Mucosa of rectum (tissue), 2 donors: ENCODE measurements around the gene FGF19.
"Not testable (repeated sequence)": the region's sequence is repeated elsewhere in the genome, so short reads cannot be mapped to it uniquely, and the experiment has no call there.

Experiments
- H3K27ac ChIP-seq, 2 donors: one replicate each; pipeline ENCODE4 v1.7.0; 2013; ENCODE audit warnings: inconsistent platforms in 2 of 2, low read depth in 2 of 2, low read length in 2 of 2
- H3K27me3 ChIP-seq, 2 donors: one replicate each; pipeline ENCODE4 v1.7.0; 2013; ENCODE audit warnings: low read length in 2 of 2; ENCODE audit not compliant: control insufficient read depth in 2 of 2, insufficient read depth in 2 of 2
- H3K36me3 ChIP-seq, 2 donors: one replicate each; pipeline ENCODE4 v1.7.0; 2013; ENCODE audit warnings: low read length in 2 of 2; ENCODE audit not compliant: control insufficient read depth in 2 of 2, insufficient read depth in 2 of 2
- H3K4me1 ChIP-seq, 2 donors: one replicate each; pipeline ENCODE4 v1.7.0; 2013; ENCODE audit warnings: low read length in 2 of 2, mild to moderate bottlenecking in 1 of 2; ENCODE audit not compliant: control insufficient read depth in 2 of 2, insufficient read depth in 2 of 2
- H3K4me3 ChIP-seq, 2 donors: one replicate each; pipeline ENCODE4 v1.7.0; 2013; ENCODE audit warnings: low read length in 2 of 2
- H3K9ac ChIP-seq, 2 donors: one replicate each; pipeline ENCODE4 v1.7.0; 2013; ENCODE audit warnings: low read length in 2 of 2, low read depth in 1 of 2, mild to moderate bottlenecking in 1 of 2
- H3K9me3 ChIP-seq, 2 donors: one replicate each; pipeline ENCODE4 v1.7.0; 2013; ENCODE audit warnings: low read length in 2 of 2; ENCODE audit not compliant: control insufficient read depth in 2 of 2
- donor health status: healthy.
- donor health status: Normal muscosa, but diverticular disease.

Gene FGF19

DNA sequence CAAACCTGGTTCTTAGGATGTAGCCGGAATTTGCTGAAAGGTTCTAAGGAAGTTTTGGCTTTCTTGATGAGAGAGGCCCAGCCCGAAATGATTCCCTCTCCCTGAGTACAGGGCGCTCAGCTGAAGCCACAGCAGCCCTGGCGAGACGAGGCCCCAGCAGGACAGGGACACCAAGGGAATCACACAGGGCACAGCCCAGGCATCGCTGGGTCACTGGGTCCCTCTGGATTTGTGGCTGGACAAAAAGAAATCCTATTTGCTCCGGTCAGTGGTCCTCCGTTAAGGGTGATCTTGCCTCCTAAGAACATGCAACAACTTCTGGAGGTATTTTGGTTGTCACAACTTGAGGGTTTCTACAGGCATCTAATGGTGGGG, 6.4 kb downstream of the FGF19 start:
- Histone ChIP-seq H3K27ac (no peak overlapping the region), H3K9ac (no peak overlapping the region), H3K9me3 (peaks cover 0 to 2% of the 10 kb centered on the region in 2 donors), H3K4me3 (no peak overlapping the region), H3K36me3 (no peaks in the 10 kb centered on the region), H3K4me1 (no peaks in the 10 kb centered on the region), H3K27me3 (peaks cover 23 to 30% of the 10 kb centered on the region in 2 donors)

- Histone ChIP-seq H3K9me3 (peaks cover 0 to 2% of the 10 kb centered on the region in 2 donors), H3K4me3 (no peak overlapping the region), H3K36me3 (no peaks in the 10 kb centered on the region), H3K27ac (no peak overlapping the region), H3K9ac (no peak overlapping the region), H3K4me1 (no peaks in the 10 kb centered on the region), H3K27me3 (peaks cover 23 to 25% of the 10 kb centered on the region in 2 donors)
Observed at GRCh38 chr11:69696749-69697468, 6.9 kb downstream of the FGF19 start.

DNA sequence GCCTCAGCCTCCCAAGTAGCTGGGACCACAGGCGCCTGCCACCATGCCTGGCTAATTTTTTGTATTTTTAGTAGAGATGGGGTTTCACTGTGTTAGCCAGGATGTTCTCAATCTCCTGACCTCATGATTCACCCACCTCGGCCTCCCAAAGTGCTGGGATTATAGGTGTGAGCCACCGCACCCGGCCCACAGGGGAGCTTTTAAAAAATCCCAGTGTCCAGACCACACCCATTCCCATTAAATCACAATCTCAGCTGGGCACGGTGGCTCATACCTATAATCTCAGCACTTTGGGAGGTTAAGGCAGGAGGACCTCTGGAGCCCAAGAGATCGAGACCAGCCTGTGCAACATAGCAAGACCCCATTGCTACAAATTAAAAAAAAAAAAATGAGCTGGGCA, 7.8 kb downstream of the FGF19 start:
- H3K4me1 ChIP-seq, H3K9me3 ChIP-seq, H3K9ac ChIP-seq, H3K36me3 ChIP-seq, H3K4me3 ChIP-seq, H3K27ac ChIP-seq: not testable (repeated sequence)
- H3K27me3 ChIP-seq: peaks cover 18 to 21% of the 10 kb centered on the region in 2 donors

DNA sequence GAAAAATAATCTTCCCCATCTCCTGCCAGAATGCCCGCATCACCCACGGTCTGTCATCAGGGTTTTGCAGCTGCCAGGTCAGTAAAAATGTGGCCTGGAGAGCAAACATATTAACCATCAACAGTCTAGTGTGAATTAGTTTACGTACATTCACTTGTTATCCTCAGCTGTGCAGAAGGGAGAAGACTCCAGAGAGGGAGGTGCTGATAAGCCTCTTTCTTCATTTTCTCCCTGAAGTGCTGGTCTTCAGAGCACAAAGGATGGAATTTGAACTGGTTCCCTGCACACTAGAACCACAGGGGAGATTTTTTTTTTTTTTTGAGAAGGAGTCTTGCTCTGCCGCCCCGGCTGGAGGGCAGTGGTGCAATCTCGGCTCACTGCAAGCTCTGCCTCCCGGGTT, 8.2 kb downstream of the FGF19 start:
- no peaks in the 10 kb centered on the region for H3K4me1 ChIP-seq
- H3K9me3 ChIP-seq: no peaks in the 10 kb centered on the region
- no peaks in the 10 kb centered on the region for H3K36me3 ChIP-seq
- H3K9ac ChIP-seq: no peak overlapping the region
- H3K27ac ChIP-seq: no peak overlapping the region
- peaks cover 15 to 21% of the 10 kb centered on the region in 2 donors for H3K27me3 ChIP-seq
- H3K4me3 ChIP-seq: no peak overlapping the region

- Histone ChIP-seq H3K4me1 (no peaks in the 10 kb centered on the region), H3K27me3 (peaks cover 15 to 20% of the 10 kb centered on the region in 2 donors), H3K36me3 (no peaks in the 10 kb centered on the region), H3K9me3 (no peaks in the 10 kb centered on the region), H3K27ac (no peak overlapping the region), H3K9ac (no peak overlapping the region), H3K4me3 (no peak overlapping the region)
Observed at GRCh38 chr11:69694781-69695180, 9.0 kb downstream of the FGF19 start.

GRCh38 chr11:69692422-69692821, 11.4 kb downstream of the FGF19 start:
- Histone ChIP-seq H3K27me3 (peaks cover 7 to 14% of the 10 kb centered on the region in 2 donors), H3K9me3 (no peaks in the 10 kb centered on the region), H3K4me3 (no peak overlapping the region), H3K36me3 (no peaks in the 10 kb centered on the region), H3K9ac (no peak overlapping the region), H3K4me1 (no peaks in the 10 kb centered on the region), H3K27ac (no peak overlapping the region)

DNA sequence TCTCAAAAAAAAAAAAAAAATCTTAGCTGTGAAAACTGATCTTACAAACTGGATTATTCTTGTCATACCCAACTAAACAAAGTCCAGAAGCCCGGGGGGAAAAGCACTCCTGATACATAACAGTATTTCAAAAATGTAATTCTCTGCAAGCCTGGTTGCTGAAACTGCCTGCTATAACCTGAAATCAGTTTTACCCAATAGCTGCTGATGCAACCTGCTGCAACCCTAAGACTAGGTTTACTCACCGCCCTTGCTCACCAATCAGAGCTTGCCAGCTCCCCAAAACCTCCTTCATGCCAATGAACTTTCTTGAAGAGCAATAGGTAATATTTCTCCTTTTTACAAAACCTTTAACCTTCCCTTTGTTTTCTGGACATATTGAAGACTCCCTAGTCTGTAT, 12.4 kb downstream of the FGF19 start:
- no peak overlapping the region for H3K9ac ChIP-seq
- H3K4me3 ChIP-seq: no peak overlapping the region
- no peaks in the 10 kb centered on the region for H3K4me1 ChIP-seq
- H3K27ac ChIP-seq: no peak overlapping the region
- no peaks in the 10 kb centered on the region for H3K36me3 ChIP-seq
- peaks cover 3 to 4% of the 10 kb centered on the region in 2 donors for H3K27me3 ChIP-seq
- H3K9me3 ChIP-seq: no peaks in the 10 kb centered on the region

DNA sequence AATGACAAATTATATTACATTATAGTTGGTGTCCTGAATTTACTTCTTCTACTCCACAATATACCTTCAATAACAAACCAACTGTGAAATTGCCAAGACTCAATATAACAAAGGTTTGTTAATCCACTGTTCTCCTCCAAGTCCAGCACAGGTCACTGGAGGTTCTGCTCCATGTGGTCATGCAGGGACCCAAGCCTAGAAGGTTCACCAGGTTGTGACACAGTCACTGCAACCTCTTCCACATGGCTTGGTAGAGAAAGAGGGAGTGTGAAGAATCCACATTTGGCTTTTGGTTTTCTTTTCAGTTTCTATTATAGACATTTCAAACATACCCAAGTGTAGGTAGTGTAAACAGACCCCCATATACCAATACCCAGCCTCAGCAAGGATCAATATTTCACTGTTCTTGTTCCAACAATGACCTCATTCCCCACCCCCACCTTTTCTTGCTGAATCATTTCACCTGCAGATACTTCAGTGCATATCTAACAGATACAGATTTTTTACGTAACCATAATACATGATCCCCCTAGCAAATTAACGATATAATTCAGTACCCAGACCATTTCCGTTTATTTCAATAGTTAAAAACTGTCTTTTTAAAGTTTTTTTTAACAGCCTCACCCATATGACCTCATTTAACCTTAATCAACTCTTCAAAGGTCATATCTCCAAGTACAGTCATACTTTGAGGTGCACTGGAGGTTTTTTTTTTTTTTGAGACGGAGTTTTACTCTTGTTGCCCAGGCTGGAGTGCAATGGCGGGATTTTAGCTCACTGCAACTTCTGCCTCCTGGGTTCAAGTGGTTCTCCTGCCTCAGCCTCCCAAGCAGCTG, 14.1 kb downstream of the FGF19 start:
- Histone ChIP-seq H3K36me3 (no peaks in the 10 kb centered on the region), H3K4me3 (no peak overlapping the region), H3K9me3 (no peaks in the 10 kb centered on the region), H3K9ac (no peak overlapping the region), H3K4me1 (peaks cover 2 to 3% of the 10 kb centered on the region in 2 donors), H3K27me3 (peaks cover 0 to 4% of the 10 kb centered on the region in 2 donors), H3K27ac (no peak overlapping the region)

- not testable (repeated sequence) for H3K27ac ChIP-seq, H3K9me3 ChIP-seq, H3K9ac ChIP-seq
Observed at GRCh38 chr11:69687969-69688771, 15.7 kb downstream of the FGF19 start.

DNA sequence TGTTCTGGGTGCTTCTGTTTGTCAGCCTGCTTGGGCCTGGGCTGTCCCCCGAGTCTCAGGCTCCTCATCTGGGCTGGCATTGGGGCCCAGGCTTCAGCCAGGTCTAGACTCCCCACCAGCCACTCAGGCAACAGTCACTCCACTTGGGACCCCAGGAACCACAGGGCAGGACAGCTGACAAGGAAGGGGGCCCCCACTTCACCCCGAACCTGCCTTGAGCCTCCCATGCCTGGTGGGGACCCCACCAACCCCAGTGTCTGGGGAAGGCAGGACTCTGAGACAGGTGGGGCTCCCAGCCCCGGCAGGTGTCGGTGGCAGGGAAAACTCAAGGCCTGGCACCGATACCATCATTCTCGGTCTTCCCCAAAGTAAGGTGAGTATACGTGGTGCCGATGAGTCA, 17.0 kb downstream of the FGF19 start:
- H3K4me3 ChIP-seq: no peak overlapping the region
- H3K9me3 ChIP-seq: no peaks in the 10 kb centered on the region
- no peaks in the 10 kb centered on the region for H3K36me3 ChIP-seq
- no peaks in the 10 kb centered on the region for H3K27me3 ChIP-seq
- H3K27ac ChIP-seq: no peak overlapping the region
- peaks cover 2 to 3% of the 10 kb centered on the region in 2 donors for H3K4me1 ChIP-seq
- H3K9ac ChIP-seq: no peak overlapping the region

More at GRCh38 chr11:69687969-69688771, 15.7 kb downstream of the FGF19 start:
- H3K4me1 ChIP-seq, H3K36me3 ChIP-seq, H3K27me3 ChIP-seq, H3K4me3 ChIP-seq: not testable (repeated sequence)
